D721Med (cell line): ENCODE measurements around the gene PLCB4.

Experiments used
- DNase-seq: peaks from one replicate; pipeline ENCODE4 v3.0.0; 2011; ENCODE audit warnings: low spot score; ENCODE audit not compliant: insufficient read length
- FAIRE-seq: peaks from 2 replicates; lab custom pipeline; 2011; peaks lifted over from hg19 to GRCh38; lab: Jason Lieb, UNC
- TF ChIP-seq, protein P1 (sequence below): IDR thresholded peaks from 2 replicates; pipeline ENCODE4 v1.5.1; 2012; ENCODE audit warnings: mild to moderate bottlenecking, control low read depth; ENCODE audit not compliant: insufficient read depth; ENCODE audit errors: missing control alignments

The PLCB4 gene

DNA sequence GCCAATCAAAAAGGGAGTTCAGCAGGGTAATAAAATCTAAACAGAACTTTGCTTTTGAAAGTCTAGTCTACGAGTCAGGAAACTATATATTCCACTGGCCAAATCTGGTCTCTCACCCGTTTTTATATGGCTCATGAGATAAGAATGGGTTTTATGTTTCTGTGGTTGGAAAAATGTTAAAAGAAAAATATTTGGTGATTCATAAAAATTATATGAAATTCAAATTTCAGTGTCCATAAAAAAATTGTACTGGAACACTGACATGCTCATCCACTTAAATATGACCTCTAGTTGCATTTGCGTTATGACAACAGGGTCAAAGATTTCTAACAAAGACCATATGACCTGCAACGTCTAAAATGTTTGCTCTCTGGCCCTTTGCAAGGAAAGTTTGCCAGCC lies 423.2 kb downstream of the PLCB4 start:
- FAIRE-seq: no peak
- no peak for DNase-seq
- TF ChIP-seq, protein P1, sequence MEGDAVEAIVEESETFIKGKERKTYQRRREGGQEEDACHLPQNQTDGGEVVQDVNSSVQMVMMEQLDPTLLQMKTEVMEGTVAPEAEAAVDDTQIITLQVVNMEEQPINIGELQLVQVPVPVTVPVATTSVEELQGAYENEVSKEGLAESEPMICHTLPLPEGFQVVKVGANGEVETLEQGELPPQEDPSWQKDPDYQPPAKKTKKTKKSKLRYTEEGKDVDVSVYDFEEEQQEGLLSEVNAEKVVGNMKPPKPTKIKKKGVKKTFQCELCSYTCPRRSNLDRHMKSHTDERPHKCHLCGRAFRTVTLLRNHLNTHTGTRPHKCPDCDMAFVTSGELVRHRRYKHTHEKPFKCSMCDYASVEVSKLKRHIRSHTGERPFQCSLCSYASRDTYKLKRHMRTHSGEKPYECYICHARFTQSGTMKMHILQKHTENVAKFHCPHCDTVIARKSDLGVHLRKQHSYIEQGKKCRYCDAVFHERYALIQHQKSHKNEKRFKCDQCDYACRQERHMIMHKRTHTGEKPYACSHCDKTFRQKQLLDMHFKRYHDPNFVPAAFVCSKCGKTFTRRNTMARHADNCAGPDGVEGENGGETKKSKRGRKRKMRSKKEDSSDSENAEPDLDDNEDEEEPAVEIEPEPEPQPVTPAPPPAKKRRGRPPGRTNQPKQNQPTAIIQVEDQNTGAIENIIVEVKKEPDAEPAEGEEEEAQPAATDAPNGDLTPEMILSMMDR: no peak

DNA sequence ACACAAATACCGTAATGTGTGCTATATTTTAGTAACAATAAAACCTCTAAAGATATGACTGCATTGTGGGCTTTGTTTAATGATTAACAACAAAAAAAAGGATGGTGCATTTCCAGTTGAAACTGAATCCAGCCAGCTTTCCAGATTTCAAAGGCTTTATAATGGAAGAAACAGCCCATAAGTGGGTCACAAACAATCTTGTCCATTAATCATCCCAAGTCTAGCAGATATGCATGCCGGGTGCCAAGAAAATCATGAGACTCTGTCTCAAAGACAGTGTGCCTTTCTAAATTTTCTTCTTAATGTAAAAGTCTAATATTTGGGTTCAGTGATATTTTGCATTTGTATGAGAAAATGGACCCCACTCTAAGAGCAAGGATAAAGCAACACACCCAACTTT lies 424.9 kb downstream of the PLCB4 start:
- no peak for FAIRE-seq
- TF ChIP-seq, protein P1: no peak

DNA sequence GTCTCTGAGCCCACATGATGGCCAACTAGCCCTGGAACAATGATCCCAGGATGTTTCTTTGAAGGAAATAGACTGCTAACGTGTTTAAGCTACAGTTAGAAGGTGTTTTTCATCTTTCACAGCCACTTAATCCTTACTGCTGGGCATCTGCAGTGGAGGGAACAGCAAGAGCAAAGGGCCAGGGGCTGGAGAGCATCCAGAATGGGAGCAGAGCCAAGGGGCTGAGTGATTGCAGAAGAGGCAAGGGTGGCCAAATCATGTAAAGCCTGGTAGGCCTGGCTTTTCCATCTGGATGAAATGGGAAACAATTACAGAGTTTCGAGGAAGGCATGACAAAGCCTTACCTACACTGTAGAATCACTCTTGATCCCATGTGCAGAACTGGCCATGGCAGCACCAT lies 426.8 kb downstream of the PLCB4 start:
- no peak for DNase-seq
- no peak for FAIRE-seq
- TF ChIP-seq, protein P1: no peak

More for the DNA sequence above, 424.9 kb downstream of the PLCB4 start:
- DNase-seq: no peak

DNA sequence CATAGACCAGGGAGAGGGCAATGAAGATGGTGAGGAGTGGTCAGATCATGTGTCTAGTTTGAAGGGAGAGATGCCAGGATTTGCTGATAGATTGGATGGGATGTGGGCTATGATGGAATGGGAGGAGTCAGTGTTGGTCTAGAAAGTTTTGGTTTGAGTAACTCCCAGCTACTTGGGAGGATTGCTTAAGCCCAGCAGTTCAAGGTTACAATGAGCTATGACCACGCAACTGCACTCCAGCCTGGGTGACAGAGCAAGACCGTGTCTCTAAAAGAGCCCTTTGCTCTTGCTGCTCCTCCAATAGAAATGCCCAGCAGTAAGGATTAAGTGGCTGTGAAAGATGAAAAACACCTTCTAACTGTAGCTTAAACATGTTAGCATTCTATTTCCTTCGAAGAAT lies 427.3 kb downstream of the PLCB4 start:
- TF ChIP-seq, protein P1: no peak
- FAIRE-seq (no peak), DNase-seq (no peak)

DNA sequence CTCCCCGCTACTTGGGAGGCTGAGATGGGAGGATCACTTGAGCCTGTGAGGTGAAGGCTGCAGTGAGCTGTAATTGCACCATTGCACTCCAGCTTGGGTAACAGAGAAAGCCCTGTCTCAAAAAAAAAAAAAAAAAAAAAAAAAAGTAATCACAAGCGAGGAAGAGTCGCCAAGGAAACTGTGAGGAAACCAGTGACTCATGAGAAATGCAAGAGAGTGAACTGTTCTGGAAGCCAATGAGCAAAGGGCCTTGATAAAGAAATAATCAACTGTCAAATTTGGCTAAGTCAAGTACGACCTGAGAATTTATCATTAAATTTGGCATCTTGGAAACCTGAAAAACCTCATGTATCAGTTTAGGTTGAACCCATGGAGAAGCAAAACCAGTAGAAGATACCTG lies 429.4 kb downstream of the PLCB4 start:
- no peak for DNase-seq
- TF ChIP-seq, protein P1: no peak
- FAIRE-seq: no peak

DNA sequence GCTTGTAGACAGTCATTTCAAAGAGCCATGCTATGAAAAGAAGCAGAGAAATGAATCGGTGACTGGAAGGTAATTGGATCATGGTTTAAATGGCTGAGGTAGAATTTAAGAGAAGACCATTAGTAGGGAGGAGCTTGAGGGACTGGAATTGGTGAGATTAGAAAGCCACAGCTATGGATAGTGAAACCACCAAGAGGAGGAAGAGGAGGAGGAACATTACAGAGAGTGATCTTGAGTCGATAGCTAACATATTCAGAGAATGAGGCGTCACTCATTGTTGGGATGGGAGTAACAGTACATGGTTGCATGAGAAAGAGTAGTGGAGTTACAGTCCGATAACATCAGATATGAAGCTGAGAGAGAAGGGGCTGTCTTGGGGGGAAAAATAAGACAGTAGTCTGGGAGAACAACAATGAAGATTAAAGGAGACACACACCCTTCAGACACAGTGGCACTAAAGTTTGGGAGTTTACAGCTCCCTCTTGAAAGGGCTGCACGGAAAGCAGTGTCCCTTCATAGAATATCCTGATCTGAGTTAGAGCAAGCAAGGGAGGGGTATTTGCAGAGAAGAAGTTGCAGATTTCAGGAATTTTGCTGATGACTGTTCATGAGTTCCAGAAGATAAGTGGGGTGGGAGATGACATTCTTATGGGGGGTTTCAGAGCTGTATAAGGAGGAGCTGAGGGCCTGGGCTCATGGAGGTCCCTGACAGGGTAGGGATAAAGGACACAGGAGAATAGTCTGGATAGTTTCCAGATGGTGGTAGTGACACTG lies 430.4 kb downstream of the PLCB4 start:
- TF ChIP-seq, protein P1: no peak
- DNase-seq (no peak), FAIRE-seq (no peak)

DNA sequence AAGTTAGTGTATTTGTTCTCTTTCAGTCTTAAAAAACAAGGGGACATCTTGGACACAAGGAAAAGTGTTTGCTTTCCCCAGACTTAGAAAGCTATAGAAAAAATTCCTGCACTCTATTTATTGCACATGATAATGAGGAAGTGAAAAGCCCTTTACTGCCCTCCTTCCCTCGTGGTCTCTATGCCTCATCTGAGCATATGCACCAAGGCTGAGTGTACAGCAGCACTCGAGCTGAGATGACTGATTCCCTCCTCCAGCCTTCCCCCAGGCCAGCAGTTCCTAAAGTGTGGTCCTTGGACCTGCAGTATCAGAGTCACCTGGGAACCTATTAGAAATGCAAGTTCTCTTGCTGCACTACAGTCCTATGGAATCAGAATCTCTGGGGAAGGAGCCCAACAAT lies 431.2 kb downstream of the PLCB4 start:
- no peak for FAIRE-seq
- TF ChIP-seq, protein P1: no peak
- no peak for DNase-seq
